Lung microvascular endothelial cell (primary cell): Measurements from ENCODE around the gene EIF2S1. TPM values are rescaled to one million over a fixed set of nuclear protein-coding genes. Genes with fewer than 3 reads are reported as not detected.
"Not testable (repeated sequence)": the region's sequence is repeated elsewhere in the genome, so short reads cannot be mapped to it uniquely, and the experiment has no call there.

ENCODE experiments used
- DNase-seq, 2 donors: peaks; one replicate each; pipeline versions ENCODE4 v3.0.0 to v3.0.0-alpha.2; 2010; ENCODE audit warnings: low read depth in 2 of 2
- total RNA-seq: library from RNA; depleted of rRNA; stranded (reverse); fragments of >200 nt; gene quantifications from 2 replicates; pipeline ENCODE4 v1.2.1, GENCODE V29; 2014

Gene EIF2S1
- total RNA-seq, result 117 and 162 TPM in 2 replicates

- peak; percentile 100 for DNase-seq
Measured at GRCh38 chr14:67359775-67360469, at the start of gene EIF2S1, which contains the start of gene ATP6V1D. TSS of gene EIF2S1 (plus strand) at chr14:67360328. CDS start at chr14:67364768, 4,440 bp downstream. TSS of gene ATP6V1D (minus strand) at chr14:67359804. CDS start at chr14:67359698, 106 bp downstream.

GRCh38 chr14:67311868-67312267, 48.3 kb upstream of the EIF2S1 start:
- no peak for DNase-seq

- DNase-seq, result no peak
Measured at GRCh38 chr14:67313153-67313552, 47.0 kb upstream of the EIF2S1 start.

DNA sequence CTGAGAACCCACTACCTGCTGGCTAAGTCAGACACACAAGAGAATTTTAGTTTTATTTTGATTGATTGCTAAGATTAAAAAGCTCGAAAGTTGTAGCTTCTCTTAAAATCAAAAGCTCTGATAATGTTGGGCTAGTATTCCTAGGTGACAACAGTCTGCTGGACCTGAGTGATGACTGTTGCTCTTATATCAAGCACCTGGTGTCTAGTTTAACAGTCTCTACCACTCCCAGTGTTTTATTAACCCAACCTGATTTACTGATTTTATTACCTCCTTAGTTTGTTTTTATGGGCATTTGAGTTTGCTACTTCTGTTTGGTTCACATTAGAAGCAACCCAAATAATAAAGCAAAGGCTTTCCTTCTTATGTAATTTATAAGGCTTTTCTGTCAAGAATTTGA, 42.3 kb upstream of the EIF2S1 start:
- no peak for DNase-seq

DNA sequence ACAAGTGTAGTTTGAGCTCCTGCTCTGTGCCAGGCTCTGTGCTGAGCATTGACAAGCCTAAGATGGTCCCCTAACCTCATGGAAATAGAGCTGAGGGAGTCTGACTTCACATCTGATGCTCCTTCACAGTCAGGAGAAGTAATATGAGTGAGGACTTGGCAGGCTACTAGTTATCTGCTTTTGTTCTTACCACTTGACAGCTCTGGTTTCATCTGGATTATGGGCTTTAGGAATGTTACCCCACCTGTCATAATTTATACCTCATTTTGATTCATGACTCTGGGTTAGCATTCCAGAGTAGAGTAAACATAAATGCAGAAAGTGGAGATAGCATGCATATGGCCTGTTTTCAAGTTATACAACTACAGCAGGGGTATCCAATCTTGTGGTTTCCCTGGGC, 41.0 kb upstream of the EIF2S1 start:
- DNase-seq, result no peak

DNA sequence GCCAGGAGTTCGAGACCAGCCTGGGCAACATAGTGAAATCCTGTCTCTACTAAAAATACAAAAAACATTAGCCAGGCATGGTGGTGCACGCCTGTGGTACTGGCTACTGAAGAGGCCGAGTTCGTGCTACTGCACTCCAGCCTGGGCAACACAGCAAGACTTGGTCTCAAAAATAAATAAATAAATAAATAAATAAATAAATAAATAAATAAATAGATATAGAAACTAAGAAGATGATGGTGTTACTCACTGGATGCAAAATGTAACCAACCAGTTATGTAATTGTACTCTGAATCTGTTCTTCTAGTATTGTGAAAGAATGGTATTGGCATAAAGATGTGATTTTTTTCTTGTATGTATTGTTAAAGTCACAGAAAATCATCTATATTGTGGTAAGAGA, 30.5 kb upstream of the EIF2S1 start:
- not testable (repeated sequence) for DNase-seq

DNA sequence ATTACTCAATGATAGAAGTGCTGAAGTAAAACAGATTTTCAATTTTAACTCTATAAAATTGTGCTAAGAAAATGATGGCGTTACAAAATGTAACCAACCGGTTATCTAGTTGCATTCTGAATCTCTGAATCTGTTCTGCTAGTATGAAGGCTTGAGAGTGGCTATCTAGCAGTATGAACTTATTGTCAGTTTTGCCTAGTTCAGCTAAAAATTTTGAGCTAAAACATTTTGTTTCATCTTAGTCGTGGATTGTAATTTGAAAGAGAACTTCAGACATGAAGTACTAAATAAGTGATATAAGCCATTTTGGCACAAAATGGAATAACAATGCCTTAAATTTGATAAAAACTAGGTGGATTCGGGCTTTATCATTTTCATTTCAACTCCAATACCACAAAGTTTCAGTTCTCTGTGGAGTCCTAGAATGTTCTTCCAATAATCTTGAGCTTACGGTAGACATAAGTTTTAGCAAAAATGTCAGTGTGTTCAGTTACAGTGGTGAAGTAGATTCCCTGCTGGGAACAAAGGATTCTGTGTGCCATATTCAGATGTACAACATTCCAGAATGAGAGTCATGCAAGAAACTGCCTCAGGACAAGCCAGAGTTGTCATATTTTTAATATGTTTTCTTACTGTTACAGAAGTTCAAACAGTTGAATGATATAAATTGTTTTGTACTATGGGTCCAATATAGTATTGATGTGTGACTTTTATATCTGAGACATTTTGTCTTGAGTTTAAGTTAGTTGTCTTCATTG, 28.6 kb upstream of the EIF2S1 start:
- no peak for DNase-seq

DNA sequence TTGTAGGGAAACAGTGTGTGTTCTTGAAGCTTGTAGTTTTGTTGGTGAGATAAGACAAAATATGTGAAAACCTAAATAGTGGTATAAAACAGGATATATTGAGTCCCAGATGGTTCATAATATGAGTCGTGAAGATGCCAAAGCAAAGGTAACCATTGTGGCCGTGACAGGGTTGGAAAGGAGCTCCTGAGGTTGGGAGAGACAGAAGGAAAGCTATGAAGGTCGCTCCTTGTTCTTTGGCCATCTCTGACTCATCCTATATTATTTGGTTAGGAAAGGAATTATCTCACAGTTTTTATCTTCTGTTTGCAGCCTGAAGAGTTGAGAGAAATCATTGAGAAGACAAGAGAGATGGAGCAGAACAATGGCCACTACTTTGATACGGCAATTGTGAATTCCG, 27.7 kb upstream of the EIF2S1 start:
- no peak for DNase-seq

GRCh38 chr14:67335781-67336180, 24.3 kb upstream of the EIF2S1 start:
- peak; percentile 40 to 62 for DNase-seq

GRCh38 chr14:67341231-67341630, 18.9 kb upstream of the EIF2S1 start:
- not testable (repeated sequence) for DNase-seq

DNA sequence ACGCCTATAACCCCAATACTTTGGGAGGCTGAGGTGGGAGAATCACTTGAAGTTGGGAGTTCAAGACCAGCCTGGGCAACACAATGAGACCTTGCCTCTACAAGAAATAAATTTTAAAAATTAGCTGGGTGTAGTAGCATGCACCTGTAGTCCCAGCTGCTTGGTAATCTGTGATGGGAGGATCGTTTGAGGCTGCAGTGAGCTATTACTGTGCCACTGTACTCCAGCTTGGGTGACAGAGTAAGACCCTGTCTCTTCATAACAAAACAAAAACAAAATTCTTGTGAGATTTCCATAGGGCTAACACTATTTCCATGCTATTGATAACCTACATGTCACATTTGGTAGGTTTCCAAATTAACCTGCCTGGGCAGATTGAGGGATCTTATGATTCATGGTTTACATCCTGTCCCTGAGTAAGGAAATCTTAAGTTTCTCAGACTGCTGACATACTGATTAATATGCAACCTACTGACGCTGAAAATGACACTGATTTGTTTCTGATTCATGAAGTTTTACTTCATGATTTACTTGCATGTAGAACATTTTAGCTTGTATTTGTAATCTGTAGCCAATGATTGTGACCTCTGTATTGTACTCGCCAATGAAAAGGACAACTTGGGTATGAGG, 16.4 kb upstream of the EIF2S1 start:
- peak in 1 of 2 donors; percentile 74 for DNase-seq

- no peak for DNase-seq
Measured at GRCh38 chr14:67345583-67345982, 14.5 kb upstream of the EIF2S1 start.

DNA sequence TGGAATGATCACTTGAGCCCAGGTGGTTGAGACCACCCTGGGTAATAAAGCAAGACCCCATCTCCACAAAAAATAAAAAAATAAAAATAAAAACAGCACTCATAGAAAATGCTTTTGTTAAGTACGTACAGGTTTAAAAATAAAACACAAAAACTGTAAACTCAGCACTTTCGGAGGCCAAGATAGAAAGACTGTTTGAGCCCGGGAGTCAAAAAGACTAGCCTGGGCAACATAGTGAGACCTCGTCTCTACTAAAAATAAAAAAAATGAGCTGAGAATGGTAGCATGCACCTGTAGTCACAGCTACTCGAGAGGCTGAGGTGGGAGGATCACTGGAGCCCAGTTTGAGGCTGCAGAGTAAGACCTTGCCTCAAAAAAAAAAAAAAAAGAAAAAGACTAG, 8.1 kb upstream of the EIF2S1 start:
- no peak for DNase-seq

DNA sequence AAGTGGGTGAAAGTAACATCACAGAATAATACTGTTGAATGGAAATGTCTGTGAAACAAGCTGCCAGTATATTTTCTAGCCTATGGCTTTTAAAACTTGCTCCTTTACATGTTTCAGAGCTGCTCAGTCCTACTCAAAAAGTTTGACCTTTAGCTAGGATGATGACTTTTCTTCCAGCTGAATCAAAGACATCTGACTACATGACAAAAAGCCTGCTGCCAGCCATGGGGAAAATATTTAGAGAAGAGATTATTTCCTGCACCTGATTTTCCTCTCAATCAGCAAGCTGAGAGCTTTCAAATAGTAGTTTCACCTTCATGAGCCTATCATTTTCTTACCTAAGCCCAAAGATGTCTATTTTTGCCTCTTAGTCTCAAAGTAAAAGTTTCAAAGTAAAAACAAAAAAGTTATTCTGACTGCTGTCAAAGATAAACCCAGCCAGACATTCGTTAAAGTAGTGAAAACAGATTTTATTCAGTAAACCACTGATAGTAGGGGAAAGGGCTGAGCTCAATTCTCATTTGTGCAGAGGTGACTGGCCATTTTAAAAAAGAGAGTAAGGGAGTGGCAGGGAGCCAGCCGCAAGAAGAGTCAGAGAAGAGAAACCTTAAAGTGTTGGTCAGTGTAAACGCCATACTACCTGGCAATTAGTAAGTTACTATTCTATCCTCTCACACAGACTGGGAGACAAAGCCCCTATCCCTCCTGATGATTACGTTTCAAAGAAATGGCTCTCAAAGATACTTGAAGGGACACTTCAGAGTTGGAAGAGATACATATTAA, 2.8 kb upstream of the EIF2S1 start:
- no peak for DNase-seq

GRCh38 chr14:67357969-67358354, 2.2 kb upstream of the EIF2S1 start:
- DNase-seq, result peak in 1 of 2 donors; percentile 31

- DNase-seq, result peak; percentile 15 to 65
Measured at GRCh38 chr14:67358924-67359774, 979 bp upstream of the EIF2S1 start.

GRCh38 chr14:67360470-67361206, 510 bp downstream of the EIF2S1 start:
- DNase-seq, result no peak

- no peak for DNase-seq
Measured at GRCh38 chr14:67365476-67365875, 5.3 kb downstream of the EIF2S1 start.

DNA sequence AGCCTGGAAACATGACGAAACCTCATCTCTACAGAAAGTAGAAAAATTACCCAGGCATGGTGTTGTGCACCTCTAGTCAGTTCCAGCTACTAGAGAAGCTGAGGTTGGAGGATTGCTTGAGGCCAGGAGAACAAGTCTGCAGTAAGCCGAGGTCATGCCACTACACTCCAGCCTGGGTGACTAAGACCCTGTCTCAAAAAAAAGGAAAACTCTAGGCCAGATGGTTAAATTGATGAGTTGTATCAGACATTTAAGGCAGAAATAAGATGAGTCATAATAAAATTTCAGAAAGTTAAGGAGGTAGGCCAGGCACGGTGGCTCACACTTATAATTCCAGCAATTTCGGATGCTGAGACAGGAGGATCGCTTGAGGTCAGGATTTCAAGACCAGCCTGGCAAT, 10.7 kb downstream of the EIF2S1 start:
- peak in 1 of 2 donors; percentile 55 for DNase-seq
